Eye (tissue), 1 donor: ENCODE measurements around the gene ETDC.

Source experiments
- DNase-seq: peaks from one replicate; pipeline ENCODE4 v3.0.0-alpha.2; 2015

ETDC gene

GRCh38 chrX:135347381-135348016, 38.2 kb downstream of the ETDC start:
- DNase-seq: no peak

DNA sequence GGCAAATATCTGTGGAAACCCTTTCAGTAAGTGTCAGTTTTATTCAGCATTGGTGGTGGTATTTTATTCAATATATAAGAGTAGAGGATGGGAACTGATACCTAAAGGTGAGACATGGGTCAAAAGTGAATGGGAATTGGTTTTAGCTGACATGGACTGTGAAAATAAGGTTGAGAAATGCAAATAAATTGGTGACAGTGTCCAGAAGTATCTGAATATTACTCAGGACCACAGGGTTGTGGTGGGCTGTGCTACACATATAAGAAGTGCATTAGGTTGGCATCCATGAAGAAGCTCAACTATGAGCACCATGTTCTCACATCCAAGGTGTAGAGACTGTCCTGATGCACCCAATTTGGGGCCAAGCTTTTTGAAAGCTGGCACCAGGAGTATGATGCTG, 45.0 kb downstream of the ETDC start:
- DNase-seq: no peak
